HG02840 (cell line): Measurements from ENCODE around the gene HCFC2.
"Not testable (repeated sequence)": the region's sequence is repeated elsewhere in the genome, so short reads cannot be mapped to it uniquely, and the experiment has no call there.

Source experiments
- ATAC-seq: cut with Tn5 transposase; IDR thresholded peaks from one replicate; pipeline ENCODE4 v1.9.1; 2021; ENCODE audit warnings: mild to moderate bottlenecking, moderate library complexity, moderate number of reproducible peaks; ENCODE audit not compliant: unreplicated experiment, low FRiP score

The HCFC2 gene

DNA sequence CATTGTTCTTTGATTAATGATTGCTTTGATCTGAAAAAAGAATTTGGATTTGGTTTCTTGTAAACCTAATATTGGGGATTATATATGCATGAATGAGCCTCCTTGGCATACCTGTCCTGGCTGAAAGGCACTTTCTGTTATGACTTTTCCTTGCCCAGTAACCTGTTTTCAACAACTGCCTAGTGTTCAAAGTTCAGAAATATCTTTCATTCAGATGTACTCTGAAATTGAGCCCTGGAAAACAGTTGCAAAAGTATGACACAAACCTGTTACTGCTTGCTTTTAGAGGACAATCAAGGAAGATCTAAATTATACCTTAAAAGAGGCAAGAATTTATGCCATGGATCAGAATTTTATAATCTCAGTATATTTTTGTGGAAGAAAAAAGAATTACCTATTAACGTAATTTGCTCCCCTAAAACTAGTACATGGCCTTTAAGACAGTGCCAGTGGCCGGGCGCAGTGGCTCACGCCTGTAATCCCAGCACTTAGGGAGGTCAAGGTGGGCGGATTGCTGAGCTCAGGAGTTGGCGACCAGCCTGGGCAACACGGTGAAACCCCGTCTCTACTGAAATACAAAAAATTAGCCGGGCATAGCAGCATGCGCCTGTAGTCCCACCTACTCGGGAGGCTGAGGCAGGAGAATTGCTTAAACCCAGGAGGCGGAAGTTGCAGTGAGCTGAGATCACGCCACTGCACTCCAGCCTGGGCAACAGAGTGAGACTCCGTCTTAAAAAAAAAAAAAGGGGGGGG lies 50.7 kb downstream of the HCFC2 start:
- not testable (repeated sequence) for ATAC-seq

DNA sequence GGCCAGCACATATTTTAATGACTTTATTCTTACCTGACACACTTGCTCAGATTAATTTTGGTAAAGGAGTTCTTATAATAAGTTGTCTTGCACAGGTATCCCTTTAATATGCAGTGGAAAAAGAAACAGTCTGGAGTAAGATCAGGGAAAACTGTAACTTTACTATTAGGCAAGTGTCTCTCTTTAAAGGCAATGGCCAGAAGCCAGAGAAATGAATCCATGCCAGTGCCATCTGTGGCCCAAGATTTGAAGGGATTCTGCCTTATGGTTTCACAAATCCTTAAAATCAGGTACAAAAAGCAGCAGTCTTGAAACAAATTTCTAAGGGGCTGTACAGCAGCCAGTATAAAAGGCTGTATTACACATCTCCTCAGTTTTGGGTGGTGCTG lies 51.2 kb downstream of the HCFC2 start:
- ATAC-seq: no peak

DNA sequence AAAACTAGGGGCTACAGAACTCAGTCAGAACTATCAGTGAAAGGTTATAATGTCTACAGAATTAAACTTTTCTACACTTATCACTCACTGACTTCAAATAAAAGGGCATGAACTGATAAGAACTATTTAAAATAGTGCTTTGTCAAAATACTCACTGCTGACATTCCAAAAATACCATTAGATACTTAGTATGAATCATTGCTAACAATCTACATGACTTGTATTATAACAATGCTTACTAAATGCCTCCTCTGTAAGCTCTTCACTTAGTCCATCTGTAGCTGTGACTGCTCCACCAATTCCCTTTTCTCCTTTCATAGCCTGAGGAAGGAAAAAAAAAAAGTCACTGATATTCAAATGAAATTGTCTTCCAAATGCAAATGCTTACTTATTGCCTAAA lies 56.7 kb downstream of the HCFC2 start:
- no peak for ATAC-seq

GRCh38 chr12:104122298-104122697 lies 58.0 kb downstream of the HCFC2 start:
- no peak for ATAC-seq

DNA sequence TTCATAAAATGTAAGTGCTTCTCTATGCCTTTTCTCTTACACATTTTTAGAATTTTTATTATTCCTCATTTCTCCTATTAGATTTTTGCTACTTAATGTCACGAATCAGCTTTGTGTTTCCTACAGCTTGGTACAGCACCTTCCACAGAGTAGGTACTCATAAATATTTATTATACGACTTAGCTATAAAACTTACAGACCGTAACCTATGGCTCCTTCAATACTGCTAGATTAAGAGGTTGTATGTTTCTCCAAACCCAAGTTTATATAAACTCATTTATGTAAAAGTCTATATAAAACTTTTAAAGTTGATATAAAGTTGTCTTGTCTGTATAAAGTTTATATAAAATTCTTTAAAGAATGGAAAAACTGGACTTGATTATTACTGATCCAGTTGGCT lies 62.2 kb downstream of the HCFC2 start:
- no peak for ATAC-seq

- no peak for ATAC-seq
Measured at GRCh38 chr12:104130760-104131159, 66.4 kb downstream of the HCFC2 start.

DNA sequence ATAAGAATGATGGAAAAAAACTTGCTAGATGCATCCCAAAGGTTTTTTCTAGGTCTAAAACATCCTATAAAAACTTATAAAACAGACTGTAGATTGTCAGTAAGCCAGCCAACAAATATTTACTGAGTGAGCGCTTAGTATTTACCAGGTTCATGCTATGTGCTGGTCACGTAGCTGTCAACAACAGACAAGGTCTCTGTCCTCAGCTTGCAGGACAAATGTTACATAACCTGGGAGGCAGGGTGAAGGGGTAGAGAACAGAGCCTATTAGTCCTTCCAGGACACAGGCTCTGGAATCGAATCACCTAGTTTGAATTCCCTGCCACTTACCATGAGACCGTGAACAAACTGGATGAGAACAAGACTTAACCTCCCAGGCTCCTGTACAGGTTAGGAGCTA lies 67.3 kb downstream of the HCFC2 start:
- ATAC-seq: no peak

- no peak for ATAC-seq
Measured at GRCh38 chr12:104132351-104132956, 68.1 kb downstream of the HCFC2 start.

GRCh38 chr12:104133321-104133720 lies 69.0 kb downstream of the HCFC2 start:
- ATAC-seq: no peak

GRCh38 chr12:104133866-104134265 lies 69.5 kb downstream of the HCFC2 start:
- no peak for ATAC-seq

GRCh38 chr12:104134882-104135281 lies 70.6 kb downstream of the HCFC2 start:
- ATAC-seq: no peak

DNA sequence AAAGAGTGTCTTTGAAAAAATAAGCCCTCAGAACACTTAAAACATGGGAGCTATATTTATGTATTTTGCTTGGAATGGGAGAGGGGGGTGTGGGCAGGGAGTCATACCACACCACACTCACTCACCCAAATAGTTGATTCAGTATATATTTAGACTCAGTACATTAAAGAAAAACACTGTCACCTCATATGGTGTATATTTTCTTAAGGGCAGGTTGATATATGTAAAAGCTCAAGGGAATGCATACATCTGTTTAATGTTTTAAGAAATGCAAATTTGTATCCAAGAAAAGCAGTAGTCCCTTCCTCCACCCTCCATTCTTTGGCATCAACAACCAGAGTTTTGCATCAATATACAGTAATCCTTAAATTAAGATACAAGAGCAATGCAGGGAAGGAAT lies 72.2 kb downstream of the HCFC2 start:
- ATAC-seq: no peak

DNA sequence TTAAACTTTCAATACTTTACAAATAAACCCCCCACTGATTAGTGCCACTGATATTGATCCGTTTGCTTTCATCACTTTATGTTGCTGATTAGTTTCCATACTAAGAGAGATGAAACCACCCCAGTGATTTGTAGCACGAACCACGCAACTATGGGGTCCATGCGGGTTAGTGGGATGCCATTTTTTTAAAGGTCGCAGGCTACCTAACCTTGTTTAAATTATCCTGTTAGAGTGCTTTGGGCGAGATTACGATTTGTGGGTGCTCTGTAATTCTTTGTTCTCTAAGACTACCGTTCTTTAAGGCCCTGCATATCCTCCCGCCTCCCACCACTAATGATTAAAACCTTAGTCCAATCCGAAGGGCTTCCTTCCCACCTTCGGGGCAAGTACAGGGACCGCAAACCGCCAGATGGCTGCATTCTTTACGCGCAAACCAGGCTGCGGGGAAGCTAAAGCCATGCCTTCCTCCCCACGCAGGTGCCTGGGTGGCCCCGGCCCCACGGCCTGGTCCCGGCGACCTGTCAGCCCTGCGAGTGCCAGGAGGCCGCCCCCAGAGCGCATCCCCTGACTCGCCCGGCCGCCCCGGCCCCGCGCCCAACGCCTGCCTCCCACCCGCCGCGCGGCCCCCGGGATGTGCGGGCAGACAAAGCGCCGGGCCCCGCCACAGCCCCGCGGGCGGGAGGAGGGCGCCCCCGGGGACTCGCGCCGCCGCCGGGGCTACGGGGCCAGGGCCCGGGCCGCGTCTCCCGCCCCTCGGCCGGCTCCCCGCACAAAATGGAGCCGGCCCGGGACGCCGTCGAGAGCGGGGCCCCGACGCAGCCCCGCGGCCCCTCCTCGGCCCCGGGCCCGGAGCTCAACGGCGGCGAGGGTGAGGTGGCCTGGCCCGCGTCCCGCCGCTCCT lies 72.9 kb downstream of the HCFC2 start:
- peak; percentile 36 for ATAC-seq

DNA sequence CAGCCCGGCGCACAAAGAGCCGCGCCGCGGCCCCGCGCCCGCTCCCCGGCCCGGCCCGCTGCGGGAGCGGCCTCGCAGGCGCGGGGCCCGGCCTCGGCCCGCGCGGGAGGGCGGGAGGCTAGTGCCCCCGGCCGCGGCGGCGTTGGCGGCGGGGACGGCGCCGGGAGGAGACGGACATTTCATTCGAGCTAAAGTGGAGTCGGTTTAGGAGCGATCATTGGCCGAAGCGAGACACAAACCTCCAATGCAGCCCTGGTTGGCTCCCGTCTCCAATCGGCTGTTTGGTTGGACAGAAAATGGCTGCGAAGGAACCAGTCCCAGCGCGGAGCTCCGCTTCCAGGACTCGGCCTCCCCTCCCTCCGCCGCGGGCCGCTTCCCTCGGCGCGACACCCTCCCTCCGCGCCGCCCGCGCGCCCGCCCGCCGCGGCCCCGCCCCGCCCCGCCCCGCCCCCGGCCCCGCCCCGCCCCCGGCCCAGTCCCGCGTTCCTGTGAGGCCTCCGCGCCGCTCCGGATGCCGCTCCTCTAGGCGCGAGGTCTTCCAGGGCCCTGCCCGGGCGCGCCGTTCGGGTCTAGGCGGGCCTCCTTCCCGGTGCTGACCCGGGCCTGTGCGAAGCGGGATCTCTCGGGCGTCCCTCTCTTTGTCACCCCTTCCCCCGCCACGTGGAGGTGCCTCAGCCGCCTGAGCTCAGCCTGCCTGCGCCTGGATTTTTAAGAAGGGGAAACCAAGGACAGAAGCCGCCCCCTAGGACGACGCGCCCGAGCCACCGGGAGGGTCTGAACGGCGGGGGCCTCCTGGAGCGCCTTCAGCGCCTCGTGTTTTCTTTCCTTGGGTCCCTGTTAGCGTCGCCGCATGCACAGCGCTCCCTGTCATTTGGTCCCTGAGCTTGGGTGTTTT lies 73.8 kb downstream of the HCFC2 start, which contains the start of gene NFYB:
Gene NFYB (minus strand): TSS at position 309 of the 895 bp plus-strand sequence. CDS start 2,757 bp downstream, outside the sequence.
- peak; percentile 93 for ATAC-seq

DNA sequence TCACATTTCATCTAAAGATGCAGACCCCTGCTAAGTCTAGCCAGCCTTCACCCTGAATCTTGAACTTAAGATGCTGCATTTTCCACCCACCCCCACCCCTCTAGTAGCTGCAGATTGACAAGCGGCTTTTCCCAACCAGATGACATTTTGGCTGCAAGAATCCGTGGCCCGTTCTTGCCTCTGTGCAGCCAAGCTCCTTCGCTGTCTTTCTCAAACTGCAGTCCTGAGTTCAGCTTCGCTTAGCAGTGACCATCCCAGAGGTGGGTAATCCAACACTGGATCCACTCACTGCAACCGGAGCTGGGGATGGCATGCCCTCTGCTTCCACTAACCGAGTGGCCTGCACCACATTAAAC lies 74.4 kb downstream of the HCFC2 start:
- no peak for ATAC-seq

DNA sequence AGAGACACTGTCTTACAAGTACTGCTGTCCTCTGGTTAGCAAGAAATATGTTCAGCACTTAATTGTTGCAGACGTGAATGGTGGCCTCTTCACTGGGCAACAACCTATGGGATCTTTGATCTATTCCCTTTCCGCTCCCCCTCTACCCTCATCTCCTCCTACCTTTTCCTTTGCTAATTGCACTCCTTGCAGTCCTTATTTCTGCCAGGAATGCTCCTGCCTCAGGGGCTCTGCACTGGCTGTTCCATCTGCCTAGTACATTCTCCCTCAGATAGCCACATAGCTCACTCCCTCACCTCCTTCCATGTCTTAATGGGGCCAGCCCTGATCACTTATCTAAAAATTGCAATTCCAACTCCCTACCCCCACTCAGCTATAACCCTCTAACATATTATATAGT lies 78.2 kb downstream of the HCFC2 start:
- ATAC-seq: no peak

DNA sequence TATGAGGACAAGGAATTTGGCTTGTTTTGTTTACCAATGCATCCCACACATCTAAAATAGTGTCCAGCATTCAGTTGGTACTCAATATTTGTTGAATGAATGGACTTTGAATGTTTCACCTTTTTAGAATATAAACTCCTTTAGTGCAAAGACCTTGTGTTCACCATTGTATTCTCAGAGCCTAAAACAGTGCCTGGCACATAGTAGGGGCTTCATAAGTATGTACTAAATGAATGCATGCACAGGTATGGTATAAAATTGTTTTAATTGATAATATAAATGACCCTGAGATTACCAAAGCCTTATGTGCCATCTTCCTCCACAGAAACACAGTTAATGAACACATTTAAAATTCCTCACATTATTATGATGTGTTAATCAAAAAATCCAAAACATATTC lies 78.7 kb downstream of the HCFC2 start:
- no peak for ATAC-seq

- ATAC-seq: no peak
Measured at GRCh38 chr12:104143918-104144317, 79.6 kb downstream of the HCFC2 start.

- ATAC-seq: no peak
Measured at GRCh38 chr12:104147346-104147745, 83.0 kb downstream of the HCFC2 start.

GRCh38 chr12:104150416-104150815 lies 86.1 kb downstream of the HCFC2 start:
- no peak for ATAC-seq
